Measurements from ENCODE around the gene RTL5. TPM values are rescaled to one million over a fixed set of nuclear protein-coding genes. Genes with fewer than 3 reads are reported as not detected.

Gene RTL5
- total and polyA plus RNA-seq, 10 of the 15 experiments (the other 5 are each of a cell fraction or from before 2014, with no cell fraction given), result under 0.01 to 0.10 (median 0.03) TPM; not detected in 5

GRCh38 chrX:72158773-72159172 lies 27.1 kb upstream of the RTL5 start:
- Histone ChIP-seq H3K4me2 (ENCODE audit: control insufficient read depth, insufficient read depth) (no peak overlapping the region), H2AFZ (ENCODE audit: control insufficient read depth, low read depth, low read length) (no peak overlapping the region), H3K27me3 (replicated peaks in 1 of 2; ENCODE audit: control insufficient read depth in 2 of 2, insufficient read depth in 2 of 2, low read length in 1 of 2) (no peaks in the 10 kb centered on the region), H3K9ac (ENCODE audit: control insufficient read depth, insufficient read depth, low read length) (no peak overlapping the region), H3K27ac (ENCODE audit: control insufficient read depth, insufficient read depth) (no peak overlapping the region), H4K20me1 (ENCODE audit: control insufficient read depth, insufficient read depth) (no peaks in the 10 kb centered on the region), H3K36me3 (ENCODE audit: control insufficient read depth in 2 of 2, insufficient read depth in 2 of 2, low read length in 1 of 2) (no peaks in the 10 kb centered on the region), H3K79me2 (ENCODE audit: control insufficient read depth, insufficient read depth, low read length) (no peaks in the 10 kb centered on the region), H3K9me3 (replicated peaks; ENCODE audit: control insufficient read depth, insufficient read depth, low read length) (no peaks in the 10 kb centered on the region; the same call in 2 of the 3 replicates), H3K4me3 (no peak overlapping the region), H3K4me1 (ENCODE audit: control insufficient read depth, insufficient read depth, low read length) (no peaks in the 10 kb centered on the region)
- POLR2A ChIA-PET, result no interaction called here
- 28% methylated on average over 3 of the region's 3 CpGs for WGBS (ENCODE audit: insufficient coverage, insufficient replicate concordance, low lambda C conversion rate, missing lambda C conversion rate)
- RAD21 ChIA-PET (ENCODE audit: unreplicated experiment), result no interaction called here
- CTCF ChIA-PET, result no interaction called here
- TF ChIP-seq EZH2 (IDR thresholded peaks at IDR 0.05; ENCODE audit: borderline replicate concordance, control insufficient read depth, low read depth, low read length) (no peak), E2F8 (IDR thresholded peaks at IDR 0.05; ENCODE audit: low read depth, partially characterized antibody) (no peak), MAX (IDR thresholded peaks at IDR 0.05; ENCODE audit: low read depth, low read length) (no peak), SPI1 (IDR thresholded peaks at IDR 0.05; ENCODE audit: borderline replicate concordance, insufficient read depth, low read depth, low read length) (no peak), TCF7 (IDR thresholded peaks at IDR 0.05; ENCODE audit: borderline replicate concordance) (no peak)
- in situ Hi-C loops (cut with MboI) (no loop called here), intact Hi-C loops (cut with micrococcal nuclease; ENCODE audit: unreplicated experiment) (no loop called here)
- ATAC-seq (no peak), DNase-seq (ENCODE audit: low read depth, low spot score) (no peak), FAIRE-seq (no peak)
- no TSS peak for BruUV-seq (replicated peaks)
- SMC1A ChIA-PET (ENCODE audit: uncharacterized antibody, unreplicated experiment), result no interaction called here

Data from GM12878 (cell line).